Embryonic facial prominence (tissue), 1 donor: ENCODE measurements around the gene CEACAM16.
"Not testable (repeated sequence)": the region's sequence is repeated elsewhere in the genome, so short reads cannot be mapped to it uniquely, and the experiment has no call there.

ENCODE experiments used
- DNase-seq: peaks from one replicate; pipeline ENCODE4 v3.0.0-alpha.2; 2016; ENCODE audit errors: extremely low spot score

Gene CEACAM16

GRCh38 chr19:44677019-44677811 is 21.7 kb upstream of the CEACAM16 start:
- DNase-seq = no peak

GRCh38 chr19:44680536-44680935 is 18.4 kb upstream of the CEACAM16 start:
- no peak for DNase-seq

GRCh38 chr19:44681992-44682790 is 16.8 kb upstream of the CEACAM16 start:
- no peak for DNase-seq

- DNase-seq = no peak
Measured at GRCh38 chr19:44682807-44683206, 16.1 kb upstream of the CEACAM16 start.

- no peak for DNase-seq
Measured at GRCh38 chr19:44683434-44684210, 15.3 kb upstream of the CEACAM16 start.

- not testable (repeated sequence) for DNase-seq
Measured at GRCh38 chr19:44684396-44684795, 14.6 kb upstream of the CEACAM16 start.

GRCh38 chr19:44684892-44685863 is 13.8 kb upstream of the CEACAM16 start:
- DNase-seq = no peak

DNA sequence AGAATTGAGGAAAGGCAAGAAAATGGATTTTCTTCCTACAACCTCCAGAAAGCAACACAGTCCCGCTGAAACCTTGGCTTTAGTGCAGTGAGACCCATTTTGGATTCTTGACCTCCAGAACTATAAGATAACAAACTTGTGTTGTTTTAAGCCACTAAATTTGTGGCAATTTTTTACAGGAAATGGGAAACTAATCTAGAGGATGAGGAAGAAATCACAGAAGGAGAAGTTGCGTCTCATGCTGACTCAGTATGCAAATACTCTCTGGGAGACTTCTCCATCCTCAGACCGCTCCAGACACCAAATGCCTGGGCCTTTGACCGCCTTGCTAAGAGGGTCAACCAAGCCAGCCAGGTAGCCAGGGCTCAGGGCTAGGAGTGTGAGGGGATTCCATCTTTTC is 13.1 kb upstream of the CEACAM16 start:
- DNase-seq = no peak

GRCh38 chr19:44686896-44687295 is 12.1 kb upstream of the CEACAM16 start:
- no peak for DNase-seq

DNA sequence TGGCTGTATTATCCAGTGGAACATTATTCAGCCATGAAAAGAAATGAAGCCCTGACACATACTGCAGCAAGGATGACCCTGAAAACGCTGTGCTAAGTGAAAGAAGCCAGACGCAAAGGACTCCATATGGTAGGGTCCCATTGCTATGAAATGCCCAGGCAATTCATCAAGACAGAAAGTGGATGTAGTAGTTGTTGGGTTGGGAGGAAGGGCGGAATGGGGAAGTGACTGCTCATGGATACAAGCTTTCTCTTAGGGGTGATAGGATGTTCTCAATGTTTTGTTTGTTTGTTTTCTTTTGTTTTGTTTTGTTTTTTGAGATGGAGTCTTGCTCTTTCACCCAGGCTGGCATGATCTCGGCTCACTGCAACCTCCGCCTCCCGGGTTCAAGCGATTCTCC is 11.1 kb upstream of the CEACAM16 start:
- DNase-seq = no peak

DNA sequence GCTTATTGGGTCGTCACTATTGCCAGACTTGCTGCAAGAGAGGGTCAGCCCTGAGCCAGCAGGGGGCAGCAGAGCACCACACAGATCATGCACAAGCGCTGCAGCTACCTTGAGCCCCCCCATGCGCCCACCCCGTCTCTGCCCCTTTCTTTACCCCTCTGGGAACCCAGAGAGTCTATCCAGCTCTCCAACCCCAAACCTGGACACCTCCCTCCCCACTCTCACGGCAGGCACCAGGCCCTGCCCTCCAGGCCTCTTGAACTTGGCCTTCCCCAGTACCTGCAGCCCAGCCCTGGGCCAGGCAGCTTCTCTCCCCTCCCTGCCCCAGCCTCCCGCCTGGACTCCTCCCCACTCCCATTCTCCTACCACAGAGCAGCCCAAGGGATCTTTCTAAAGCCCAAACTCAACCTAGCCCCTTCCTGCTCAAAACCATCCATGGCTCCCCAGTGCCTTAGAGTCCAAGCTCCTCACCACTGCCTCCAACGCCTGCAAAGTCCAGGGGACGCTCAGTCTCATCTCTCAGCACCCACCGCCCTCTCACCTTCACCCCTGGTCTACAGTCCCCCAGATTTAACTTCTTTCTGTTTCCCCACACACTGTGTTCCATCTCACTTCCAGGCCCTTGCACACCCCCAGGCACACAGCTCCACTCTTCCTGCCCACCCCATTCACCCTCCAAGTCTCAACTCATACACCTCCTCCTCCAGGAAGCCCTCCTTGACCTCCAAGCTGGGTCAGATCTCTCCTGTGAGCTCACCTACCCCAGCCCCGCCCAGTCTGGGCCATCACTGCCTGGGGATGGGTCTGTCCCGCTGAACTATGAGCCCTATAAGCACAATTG is 9.4 kb upstream of the CEACAM16 start:
- DNase-seq = no peak

DNA sequence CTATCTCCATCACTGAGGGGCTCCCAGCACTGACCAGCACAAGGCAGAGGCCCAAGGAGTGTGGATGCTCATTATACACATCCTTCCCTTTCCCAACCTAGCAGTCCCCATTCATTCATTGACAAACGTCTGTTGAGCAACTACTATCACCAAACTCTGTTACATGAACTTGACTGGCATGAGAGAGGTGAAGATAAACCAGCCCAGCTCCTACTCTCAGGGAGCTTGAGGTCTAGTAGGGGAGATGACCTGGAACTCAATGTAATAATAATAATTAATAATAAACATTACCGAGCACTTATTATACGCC is 8.9 kb upstream of the CEACAM16 start:
- DNase-seq = no peak

GRCh38 chr19:44692379-44692721 is 6.6 kb upstream of the CEACAM16 start:
- DNase-seq = no peak

- DNase-seq = no peak
Measured at GRCh38 chr19:44694184-44694579, 4.8 kb upstream of the CEACAM16 start.

DNA sequence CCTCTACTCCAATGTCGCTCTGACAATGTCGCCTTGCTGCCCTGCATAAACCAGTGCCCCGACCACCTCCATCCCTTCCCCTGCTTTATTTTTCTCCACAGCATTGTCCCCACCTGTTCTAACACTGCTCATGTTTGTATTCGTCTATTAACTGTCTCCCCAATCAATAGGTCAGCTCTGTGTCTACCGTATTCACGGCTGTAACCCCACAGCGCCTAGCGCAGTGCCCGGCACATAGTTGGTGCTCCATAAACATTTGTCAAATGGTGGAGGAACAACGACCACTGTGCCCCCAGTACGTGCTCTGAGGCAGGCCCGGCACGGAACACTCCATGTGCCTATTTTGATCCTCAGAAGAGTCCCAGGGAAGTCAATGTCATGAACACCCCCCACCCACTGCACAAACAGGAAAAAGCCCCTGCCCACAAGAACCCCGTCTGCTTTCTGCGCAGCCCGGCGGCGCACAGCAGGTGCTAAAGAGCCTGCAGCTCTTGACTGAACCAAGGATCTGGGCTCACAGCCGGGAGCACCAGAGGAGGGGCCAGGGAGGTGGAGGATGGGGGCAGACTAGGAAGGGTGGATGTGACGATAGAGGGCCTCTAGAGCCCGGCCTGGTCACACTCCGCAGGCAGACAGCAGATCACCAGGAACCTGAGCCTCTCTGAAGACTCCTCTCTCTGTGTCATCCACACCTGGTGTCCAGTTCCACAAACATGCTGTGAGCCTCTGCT is 1.8 kb upstream of the CEACAM16 start:
- no peak for DNase-seq

DNA sequence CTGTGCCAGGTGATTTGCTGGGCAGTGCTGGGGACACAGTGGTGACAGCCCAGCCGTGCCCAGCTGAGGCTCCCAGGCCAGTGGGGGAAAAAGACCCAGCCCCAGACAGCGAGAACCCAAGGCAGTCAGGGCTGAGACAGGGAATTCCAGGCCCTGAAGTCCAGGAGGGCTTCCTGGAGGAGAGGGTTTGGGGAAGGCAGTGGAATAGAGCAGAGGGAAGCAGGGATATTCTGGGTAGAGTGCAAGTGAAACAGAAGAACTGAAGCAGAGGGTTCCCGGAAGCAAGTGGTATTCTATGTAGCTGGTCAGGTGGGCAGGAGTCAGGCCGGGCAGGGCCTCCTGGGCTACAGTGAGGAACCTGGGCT is 1.3 kb upstream of the CEACAM16 start:
- DNase-seq = no peak

DNA sequence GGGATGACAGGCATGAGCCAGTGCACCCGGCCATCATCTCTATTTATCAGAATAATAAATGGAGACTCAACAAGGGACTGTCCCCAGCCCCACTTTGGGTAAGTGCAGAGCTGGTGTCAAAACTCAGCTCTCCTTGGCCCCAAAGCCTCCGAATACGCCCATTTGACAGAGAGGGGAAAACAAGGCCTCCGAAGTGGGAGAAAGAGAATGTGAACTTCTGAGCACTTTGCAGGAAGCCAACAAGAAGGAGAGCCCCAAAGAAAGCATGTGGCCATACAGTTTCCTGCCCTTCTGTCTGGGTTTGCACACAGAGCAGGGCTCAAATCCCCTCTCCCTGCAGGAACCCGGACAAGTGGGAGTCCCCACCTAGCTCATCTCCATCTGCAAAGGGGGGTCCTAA is 1.6 kb downstream of the CEACAM16 start:
- no peak for DNase-seq

DNA sequence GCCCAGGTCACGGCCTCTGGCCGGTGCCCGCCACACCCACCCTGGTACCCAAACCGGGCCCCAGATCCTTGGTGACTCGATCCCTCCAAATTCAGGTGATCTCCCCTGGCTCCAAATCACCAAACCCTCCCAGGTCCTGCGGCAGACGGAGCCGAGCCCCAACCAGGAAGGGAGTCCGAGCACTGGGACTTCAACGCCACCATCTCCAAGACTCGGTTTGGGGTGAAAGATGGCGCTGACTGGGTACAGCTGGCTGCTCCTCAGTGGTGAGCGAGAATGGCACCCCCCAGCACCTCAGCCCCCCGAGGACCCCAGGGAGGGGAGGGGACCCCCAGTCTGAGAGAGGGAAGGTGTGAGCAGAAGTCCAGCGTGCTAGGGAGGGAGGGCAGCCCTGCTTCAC is 2.3 kb downstream of the CEACAM16 start:
- no peak for DNase-seq

- no peak for DNase-seq
Measured at GRCh38 chr19:44702551-44703176, 3.7 kb downstream of the CEACAM16 start.
